Testis (tissue), 3 donors: Measurements from ENCODE around the gene NUDC. TPM values are rescaled to one million over a fixed set of nuclear protein-coding genes. Genes with fewer than 3 reads are reported as not detected.

Experiments
- DNase-seq: peaks from one replicate; pipeline ENCODE4 v3.0.0-alpha.2; 2019
- H3K27ac ChIP-seq, 2 donors: fragments of 200-600 bp; sonication (generic); one replicate each; pipeline ENCODE4 v1.5.1; 2019
- H3K27me3 ChIP-seq: fragments of 200-600 bp; sonication (generic); one replicate; pipeline ENCODE4 v1.5.1; 2019
- H3K36me3 ChIP-seq: fragments of 200-600 bp; sonication (generic); one replicate; pipeline ENCODE4 v1.5.1; 2017; ENCODE audit warnings: low read depth; ENCODE audit errors: missing control alignments
- H3K4me1 ChIP-seq: fragments of 200-600 bp; sonication (generic); one replicate; pipeline ENCODE4 v1.5.1; 2019
- H3K4me3 ChIP-seq, 2 donors: fragments of 200-600 bp; sonication (generic); one replicate each; pipeline ENCODE4 v1.5.1; 2017 to 2019
- H3K9me3 ChIP-seq: fragments of 200-600 bp; sonication (generic); one replicate; pipeline ENCODE4 v1.5.1; 2017
- POLR2A ChIP-seq: fragments of 450-650 bp; IDR thresholded peaks from one replicate; pipeline ENCODE4 v1.6.1; 2017; ENCODE audit warnings: antibody characterized with exemption, mild to moderate bottlenecking, moderate library complexity
- WGBS, 2 donors: methylation state at CpG; one replicate each; pipeline ENCODE4 v1.1.5; 2018; 5-methylcytosine and 5-hydroxymethylcytosine counted together
- intact Hi-C: fragments of 100-400 bp; cut with DNase I; formaldehyde crosslinking; loops from one replicate; pipeline ENCODE4 v1.15.1; 2023; ENCODE audit warnings: low total_unique reads
- polyA plus RNA-seq: library from polyadenylated mRNA; stranded (reverse); fragments of 350-450 nt; fragmentation: Illumina TruSeq; extraction: RNeasy Lipid Tissue Mini Kit (QIAGEN cat#74804); gene quantifications from one replicate; pipeline ENCODE4 v1.2.3, GENCODE V29; 2014; ENCODE audit warnings: low read depth, low replicate concordance; ENCODE audit not compliant: insufficient read depth
- total RNA-seq, 2 donors: library from RNA; depleted of rRNA; stranded (reverse); fragments of >200 nt; gene quantifications; one replicate each; pipeline ENCODE4 v1.2.3, GENCODE V29; 2016
- TF ChIP-seq, protein P1 (sequence below), 3 experiments: fragments of 450-650 bp in 2 of 3; fragments of 200-600 bp in 1 of 3; sonication (generic) in 1 of 3; IDR thresholded peaks; one replicate each; pipeline ENCODE4 v1.5.1; 2016 to 2019; ENCODE audit warnings: antibody characterized with exemption in 3 of 3, mild to moderate bottlenecking in 2 of 3, moderate library complexity in 1 of 3

The NUDC gene
- total and polyA plus RNA-seq, 3 donors from 2014 or later, result 78.9 to 153 (median 95.0) TPM

DNA sequence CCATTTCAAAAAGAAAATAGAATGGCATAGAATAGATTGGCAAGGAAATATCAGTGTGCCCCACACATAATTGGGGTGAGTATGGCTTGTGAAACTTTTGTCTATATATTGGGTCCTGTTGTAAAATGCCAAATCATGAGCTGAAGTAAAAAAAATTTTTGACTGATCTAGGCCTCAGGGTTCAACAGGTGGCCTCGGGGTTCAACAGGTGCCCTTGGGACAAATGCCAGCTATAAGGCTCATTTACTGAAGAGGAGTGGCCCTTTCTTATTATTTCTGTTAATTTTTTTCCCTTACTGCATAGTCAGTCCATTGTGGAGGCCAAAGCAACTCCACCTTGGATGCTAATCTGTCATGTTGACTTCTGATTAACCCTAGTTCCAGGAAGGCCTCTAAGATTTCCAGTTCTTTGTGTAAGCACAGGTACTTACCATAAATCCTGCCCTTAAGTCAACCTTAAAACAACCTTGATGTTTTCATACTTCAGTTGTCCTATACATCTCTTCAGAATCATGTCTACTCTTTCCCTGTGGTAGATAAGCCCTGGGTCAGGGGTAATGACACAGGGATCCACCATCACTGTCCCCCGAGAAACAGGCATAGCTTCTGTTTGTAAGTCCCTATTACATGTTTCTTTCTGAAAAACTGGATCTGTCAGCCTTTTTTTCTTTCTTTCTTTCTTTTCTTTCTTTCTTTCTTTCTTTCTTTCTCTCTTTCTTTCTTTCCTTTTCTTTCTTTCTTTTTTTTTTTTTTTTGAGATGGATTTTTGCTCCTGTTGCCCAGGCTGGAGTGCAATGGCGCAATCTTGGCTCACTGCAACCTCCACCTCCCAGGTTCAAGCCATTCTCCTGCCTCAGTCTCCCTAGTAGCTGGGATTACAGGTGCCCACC lies 55.3 kb downstream of the NUDC start:
- no peak for TF ChIP-seq POLR2A
- TF ChIP-seq, protein P1, sequence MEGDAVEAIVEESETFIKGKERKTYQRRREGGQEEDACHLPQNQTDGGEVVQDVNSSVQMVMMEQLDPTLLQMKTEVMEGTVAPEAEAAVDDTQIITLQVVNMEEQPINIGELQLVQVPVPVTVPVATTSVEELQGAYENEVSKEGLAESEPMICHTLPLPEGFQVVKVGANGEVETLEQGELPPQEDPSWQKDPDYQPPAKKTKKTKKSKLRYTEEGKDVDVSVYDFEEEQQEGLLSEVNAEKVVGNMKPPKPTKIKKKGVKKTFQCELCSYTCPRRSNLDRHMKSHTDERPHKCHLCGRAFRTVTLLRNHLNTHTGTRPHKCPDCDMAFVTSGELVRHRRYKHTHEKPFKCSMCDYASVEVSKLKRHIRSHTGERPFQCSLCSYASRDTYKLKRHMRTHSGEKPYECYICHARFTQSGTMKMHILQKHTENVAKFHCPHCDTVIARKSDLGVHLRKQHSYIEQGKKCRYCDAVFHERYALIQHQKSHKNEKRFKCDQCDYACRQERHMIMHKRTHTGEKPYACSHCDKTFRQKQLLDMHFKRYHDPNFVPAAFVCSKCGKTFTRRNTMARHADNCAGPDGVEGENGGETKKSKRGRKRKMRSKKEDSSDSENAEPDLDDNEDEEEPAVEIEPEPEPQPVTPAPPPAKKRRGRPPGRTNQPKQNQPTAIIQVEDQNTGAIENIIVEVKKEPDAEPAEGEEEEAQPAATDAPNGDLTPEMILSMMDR (IDR thresholded peaks at IDR 0.05), result no peak
- Histone ChIP-seq H3K36me3 (no peaks in the 10 kb centered on the region), H3K27ac (no peak overlapping the region), H3K4me1 (no peaks in the 10 kb centered on the region), H3K9me3 (no peaks in the 10 kb centered on the region), H3K4me3 (no peak overlapping the region), H3K27me3 (no peaks in the 10 kb centered on the region)
- intact Hi-C loops, result no loop called here
- no peak for DNase-seq
- 91 to 97% methylated on average over 3 of the region's 3 CpGs for WGBS, 2 donors

DNA sequence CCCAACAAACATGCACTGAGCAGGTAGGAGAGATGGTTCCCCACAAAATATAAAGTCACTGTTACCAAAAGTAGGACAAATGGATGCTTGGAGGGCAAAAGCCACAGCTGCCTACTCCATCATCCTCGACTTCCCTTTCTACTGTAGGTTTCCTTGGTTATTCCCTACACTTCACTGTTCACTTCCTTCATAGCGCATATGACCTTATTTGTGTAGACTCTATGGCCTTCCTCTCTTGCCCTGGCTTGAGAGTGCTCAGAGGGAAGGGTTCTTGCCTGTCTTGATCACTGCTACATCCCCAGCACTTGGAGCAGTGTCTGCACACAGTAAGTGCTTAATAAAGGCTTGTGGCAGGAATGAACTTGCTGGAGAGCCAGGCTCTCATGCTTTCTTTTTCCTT lies 57.4 kb downstream of the NUDC start:
- no peak for DNase-seq
- 71 to 77% methylated on average over 2 of the region's 2 CpGs for WGBS, 2 donors
- Histone ChIP-seq H3K27me3 (no peaks in the 10 kb centered on the region), H3K27ac (no peak overlapping the region), H3K4me1 (no peaks in the 10 kb centered on the region), H3K9me3 (no peaks in the 10 kb centered on the region), H3K36me3 (no peaks in the 10 kb centered on the region), H3K4me3 (no peak overlapping the region)
- intact Hi-C loops, result no loop called here
- TF ChIP-seq, protein P1 (IDR thresholded peaks at IDR 0.05), result no peak
- no peak for TF ChIP-seq POLR2A

DNA sequence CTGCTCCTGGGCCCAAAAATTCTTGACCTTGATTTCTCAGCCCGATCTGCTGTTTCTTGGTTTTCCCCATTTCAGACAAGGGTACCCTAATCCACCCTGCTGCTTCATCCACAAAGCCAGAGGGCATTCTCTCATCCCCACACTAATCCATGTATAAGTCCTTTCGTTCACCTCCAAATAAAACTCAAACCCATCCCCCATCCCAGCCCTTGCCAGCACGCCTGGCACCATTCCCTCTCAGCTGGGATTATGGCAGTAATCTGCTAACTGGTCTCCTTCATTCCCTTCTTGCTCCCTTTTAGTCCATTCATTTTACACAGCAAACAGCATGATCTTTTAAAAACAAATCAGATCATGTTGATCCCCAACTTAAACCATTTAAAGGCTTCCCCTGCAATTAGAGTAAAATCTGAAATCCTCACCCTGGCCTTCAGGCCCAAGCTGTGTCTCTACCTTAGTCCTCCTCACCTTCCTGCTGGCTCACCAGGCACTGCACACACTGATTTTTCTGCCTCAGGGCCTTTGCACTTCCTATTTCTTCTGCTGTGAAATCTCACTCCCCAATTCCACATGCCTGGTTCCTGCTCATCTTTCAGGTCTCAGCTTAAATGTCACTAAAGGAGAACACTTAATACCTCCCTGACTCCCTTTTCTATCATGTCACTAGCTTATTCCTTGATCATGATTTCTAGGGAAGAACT lies 59.8 kb downstream of the NUDC start:
- TF ChIP-seq POLR2A, result no peak
- TF ChIP-seq, protein P1 (IDR thresholded peaks at IDR 0.05), result no peak
- H3K36me3 ChIP-seq, result no peaks in the 10 kb centered on the region
- intact Hi-C loops, result no loop called here
- H3K27me3 ChIP-seq, result no peaks in the 10 kb centered on the region
- no peaks in the 10 kb centered on the region for H3K4me1 ChIP-seq
- H3K9me3 ChIP-seq, result no peaks in the 10 kb centered on the region
- H3K4me3 ChIP-seq, result no peak overlapping the region
- 78 to 83% methylated on average over 3 of the region's 3 CpGs for WGBS, 2 donors
- no peak for DNase-seq
- no peak overlapping the region for H3K27ac ChIP-seq

DNA sequence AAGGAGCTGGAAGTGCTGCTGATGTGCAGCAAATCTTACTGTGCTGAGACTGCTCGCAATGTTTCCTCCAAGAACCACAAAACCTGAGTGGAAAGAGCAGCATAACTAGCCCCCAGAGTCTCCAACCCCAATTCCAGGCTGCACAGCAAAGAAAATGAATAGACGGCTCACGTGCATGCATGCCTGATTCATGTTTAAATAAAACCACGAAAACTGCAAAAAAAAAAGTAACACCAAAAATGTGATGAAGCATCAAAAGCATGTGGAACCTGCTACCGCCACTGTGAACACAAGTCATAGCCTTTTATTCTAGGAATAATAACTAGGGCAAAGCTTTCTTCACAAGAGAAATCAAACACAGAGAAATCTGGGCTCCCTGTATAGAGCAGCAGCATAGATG lies 62.3 kb downstream of the NUDC start:
- H3K27ac ChIP-seq, result no peak overlapping the region
- no peak for TF ChIP-seq POLR2A
- TF ChIP-seq, protein P1 (IDR thresholded peaks at IDR 0.05), result no peak
- H3K4me3 ChIP-seq, result no peak overlapping the region
- H3K36me3 ChIP-seq, result no peaks in the 10 kb centered on the region
- no peaks in the 10 kb centered on the region for H3K9me3 ChIP-seq
- intact Hi-C loops, result no loop called here
- no peak for DNase-seq
- no peaks in the 10 kb centered on the region for H3K27me3 ChIP-seq
- WGBS, 2 donors, result 60 to 80% methylated on average over 5 of the region's 5 CpGs
- no peaks in the 10 kb centered on the region for H3K4me1 ChIP-seq
